Temporal lobe (tissue), 2 donors: ENCODE measurements around the gene CTAGE15. TPM values are rescaled to one million over a fixed set of nuclear protein-coding genes. Genes with fewer than 3 reads are reported as not detected.

Experiments
- small RNA-seq: library from RNA; depleted of rRNA; stranded (forward); fragments of <200 nt; gene quantifications from one replicate; pipeline ENCODE3, GENCODE V24; 2014; ENCODE audit warnings: low replicate concordance
- total RNA-seq: library from RNA; depleted of rRNA; stranded (reverse); fragments of >200 nt; gene quantifications from one replicate; pipeline ENCODE4 v1.2.3, GENCODE V29; 2014

CTAGE15 gene
- total RNA-seq, 1 donor from 2014 or later, result 0.25 TPM

Small RNAs within 50 kb of the gene (small RNA-seq; reads per million reads assigned to genes)
- not detected for gene AC073264.2
- not detected for gene RNU6-162P

Other genes starting within 250 kb of the CTAGE15 start
- 79.7 TPM for gene FAM131B, start 209.1 kb upstream of the CTAGE15 start, total RNA-seq
- 10.6 TPM for gene ZYX, start 190.5 kb upstream of the CTAGE15 start, total RNA-seq
- 0.49 TPM for gene EPHA1, start 162.9 kb upstream of the CTAGE15 start, total RNA-seq
- 0.25 TPM for gene TAS2R60, start 128.3 kb upstream of the CTAGE15 start, total RNA-seq
- not detected for gene TAS2R41, start 93.9 kb upstream of the CTAGE15 start, total RNA-seq
- 0.49 TPM for gene TCAF2, start 49.2 kb downstream of the CTAGE15 start, total RNA-seq
- 0.25 TPM for gene CTAGE6, start 185.9 kb downstream of the CTAGE15 start, total RNA-seq